Measurements from ENCODE around the gene IL19.

Gene IL19

GRCh38 chr1:206831650-206832049, 61.1 kb downstream of the IL19 start:
- H3K9ac ChIP-seq (ENCODE audit: low read depth, low read length, poor library complexity, severe bottlenecking) = peak overlapping the region; percentile 50
- no peaks in the 10 kb centered on the region for H3K36me3 ChIP-seq (ENCODE audit: insufficient read depth, low read length)
- TF ChIP-seq EZH2phosphoT487 (IDR thresholded peaks at IDR 0.05; ENCODE audit: borderline replicate concordance) (no peak), CTCF (conservative IDR thresholded peaks at IDR 0.05; ENCODE audit: low read length) (no peak)
- H2AFZ ChIP-seq (ENCODE audit: low read length) = no peak overlapping the region
- no peaks in the 10 kb centered on the region for H3K9me2 ChIP-seq (replicated peaks; ENCODE audit: low read depth, low read length)
- H3F3A ChIP-seq (ENCODE audit: low read depth) = 0 out of 2 replicates have a peak, but pooled peaks cover 3% of the 10 kb centered on the region
- peaks cover 51% of the 10 kb centered on the region for H3K4me1 ChIP-seq (ENCODE audit: insufficient read depth, low read length, poor library complexity, severe bottlenecking)
- H4K20me1 ChIP-seq (ENCODE audit: insufficient read depth, low read length, poor library complexity, severe bottlenecking) = no peaks in the 10 kb centered on the region
- no peaks in the 10 kb centered on the region for H3K79me2 ChIP-seq (ENCODE audit: insufficient read depth, low read length)
- no peak overlapping the region for H3K4me3 ChIP-seq (ENCODE audit: low read length, poor library complexity, severe bottlenecking)
- H3K9me3 ChIP-seq (ENCODE audit: insufficient read depth, low read depth, low read length) = no peaks in the 10 kb centered on the region
- H3K27me3 ChIP-seq (ENCODE audit: insufficient read depth, low read length, poor library complexity, severe bottlenecking) = no peaks in the 10 kb centered on the region
- peak overlapping the region; percentile 71 for H3K4me2 ChIP-seq (ENCODE audit: low read depth, low read length, poor library complexity, severe bottlenecking)

- Histone ChIP-seq H4K20me1 (ENCODE audit: insufficient read depth, low read length, poor library complexity, severe bottlenecking) (no peaks in the 10 kb centered on the region), H3K79me2 (ENCODE audit: insufficient read depth, low read length) (no peaks in the 10 kb centered on the region), H3K4me2 (ENCODE audit: low read depth, low read length, poor library complexity, severe bottlenecking) (peak overlapping the region; percentile 71), H3K9me2 (replicated peaks; ENCODE audit: low read depth, low read length) (no peaks in the 10 kb centered on the region), H3F3A (ENCODE audit: low read depth) (0 out of 2 replicates have a peak, but pooled peaks cover 3% of the 10 kb centered on the region), H3K9ac (ENCODE audit: low read depth, low read length, poor library complexity, severe bottlenecking) (peak overlapping the region; percentile 50), H3K36me3 (ENCODE audit: insufficient read depth, low read length) (no peaks in the 10 kb centered on the region), H3K27me3 (ENCODE audit: insufficient read depth, low read length, poor library complexity, severe bottlenecking) (no peaks in the 10 kb centered on the region), H3K9me3 (ENCODE audit: insufficient read depth, low read depth, low read length) (no peaks in the 10 kb centered on the region), H2AFZ (ENCODE audit: low read length) (no peak overlapping the region), H3K4me3 (ENCODE audit: low read length, poor library complexity, severe bottlenecking) (peak overlapping the region; percentile 35), H3K4me1 (ENCODE audit: insufficient read depth, low read length, poor library complexity, severe bottlenecking) (peaks cover 51% of the 10 kb centered on the region)
- TF ChIP-seq EZH2phosphoT487 (IDR thresholded peaks at IDR 0.05; ENCODE audit: borderline replicate concordance) = no peak
- TF ChIP-seq CTCF (conservative IDR thresholded peaks at IDR 0.05; ENCODE audit: low read length) = no peak
Observed at GRCh38 chr1:206832352-206832880, 61.8 kb downstream of the IL19 start.

- peak overlapping the region; percentile 50 for H3K9ac ChIP-seq (ENCODE audit: low read depth, low read length, poor library complexity, severe bottlenecking)
- H3K9me3 ChIP-seq (ENCODE audit: insufficient read depth, low read depth, low read length) = no peaks in the 10 kb centered on the region
- no peaks in the 10 kb centered on the region for H4K20me1 ChIP-seq (ENCODE audit: insufficient read depth, low read length, poor library complexity, severe bottlenecking)
- no peaks in the 10 kb centered on the region for H3K36me3 ChIP-seq (ENCODE audit: insufficient read depth, low read length)
- H3K4me1 ChIP-seq (ENCODE audit: insufficient read depth, low read length, poor library complexity, severe bottlenecking) = peaks cover 51% of the 10 kb centered on the region
- H3K79me2 ChIP-seq (ENCODE audit: insufficient read depth, low read length) = no peaks in the 10 kb centered on the region
- H2AFZ ChIP-seq (ENCODE audit: low read length) = peak overlapping the region; percentile 5; the same call in 1 of the 2 replicates
- peak overlapping the region; percentile 35 for H3K4me3 ChIP-seq (ENCODE audit: low read length, poor library complexity, severe bottlenecking)
- H3F3A ChIP-seq (ENCODE audit: low read depth) = 0 out of 2 replicates have a peak, but pooled peaks cover 3% of the 10 kb centered on the region
- H3K9me2 ChIP-seq (replicated peaks; ENCODE audit: low read depth, low read length) = no peaks in the 10 kb centered on the region
- H3K4me2 ChIP-seq (ENCODE audit: low read depth, low read length, poor library complexity, severe bottlenecking) = peak overlapping the region; percentile 71
- no peaks in the 10 kb centered on the region for H3K27me3 ChIP-seq (ENCODE audit: insufficient read depth, low read length, poor library complexity, severe bottlenecking)
- TF ChIP-seq EZH2phosphoT487 (IDR thresholded peaks at IDR 0.05; ENCODE audit: borderline replicate concordance) (no peak), CTCF (conservative IDR thresholded peaks at IDR 0.05; ENCODE audit: low read length) (no peak)
Observed at GRCh38 chr1:206833106-206833680, 62.6 kb downstream of the IL19 start.

Measured in Loucy (cell line).